Natural killer cell (primary cell): ENCODE results near the gene BHLHE41. TPM values are rescaled to one million over a fixed set of nuclear protein-coding genes. Genes with fewer than 3 reads are reported as not detected.

Experiments used
- ATAC-seq, 3 donors: fragments of 150-1000 bp in 2 of 3; fragments of 200-7000 bp in 1 of 3; cut with Tn5 transposase; 1 replicate in 1 of 3; 2 replicates in 2 of 3; pipeline ENCODE4 v1.10.0; 2021; ENCODE audit warnings: mild to moderate bottlenecking in 2 of 3, moderate library complexity in 2 of 3
- DNase-seq, 2 donors: peaks; one replicate each; pipeline versions ENCODE4 v3.0.0 to v3.0.0-alpha.2; 2013 to 2021; ENCODE audit warnings: mixed read lengths in 1 of 2
- H3K27ac ChIP-seq: one replicate; pipeline ENCODE4 v1.5.1; 2013; ENCODE audit warnings: mild to moderate bottlenecking, low read length
- H3K27me3 ChIP-seq: one replicate; pipeline ENCODE4 v1.6.1; 2013; ENCODE audit warnings: low read length; ENCODE audit not compliant: control insufficient read depth, insufficient read depth
- H3K36me3 ChIP-seq: one replicate; pipeline ENCODE4 v1.6.1; 2013; ENCODE audit warnings: low read length; ENCODE audit not compliant: control insufficient read depth, insufficient read depth
- H3K4me1 ChIP-seq: one replicate; pipeline ENCODE4 v1.6.1; 2013; ENCODE audit warnings: low read length; ENCODE audit not compliant: control insufficient read depth, insufficient read depth
- H3K4me3 ChIP-seq: one replicate; pipeline ENCODE4 v1.5.1; 2013; ENCODE audit warnings: low read length
- H3K9me3 ChIP-seq: one replicate; pipeline ENCODE4 v1.6.1; 2013; ENCODE audit warnings: low read length; ENCODE audit not compliant: control insufficient read depth, insufficient read depth
- H3K27ac Mint-ChIP-seq, 2 donors: one replicate each; pipeline ENCODE4 v1.8.0; 2022; ENCODE audit warnings: mild to moderate bottlenecking in 2 of 2, mixed read lengths in 2 of 2, moderate library complexity in 1 of 2
- H3K27me3 Mint-ChIP-seq, 2 donors: one replicate each; pipeline ENCODE4 v1.8.0; 2022; ENCODE audit warnings: low read depth in 2 of 2, mixed read lengths in 2 of 2
- H3K36me3 Mint-ChIP-seq: one replicate; pipeline ENCODE4 v1.8.0; 2022; ENCODE audit warnings: mixed read lengths
- H3K4me1 Mint-ChIP-seq, 2 donors: one replicate each; pipeline ENCODE4 v1.8.0; 2022; ENCODE audit warnings: mixed read lengths in 2 of 2
- H3K4me3 Mint-ChIP-seq: one replicate; pipeline ENCODE4 v1.8.0; 2022; ENCODE audit warnings: mild to moderate bottlenecking, moderate library complexity, mixed read lengths
- H3K9me3 Mint-ChIP-seq, 2 donors: one replicate each; pipeline ENCODE4 v1.8.0; 2022; ENCODE audit warnings: mixed read lengths in 2 of 2
- CTCF ChIP-seq: fragments of 200-600 bp; IDR thresholded peaks from one replicate; pipeline ENCODE4 v1.8.0; 2022; ENCODE audit warnings: antibody characterized with exemption
- WGBS: methylation state at CpG from one replicate; pipeline ENCODE4 v1.1.7; 2013; ENCODE audit warnings: missing lambda C conversion rate; ENCODE audit not compliant: insufficient coverage; 5-methylcytosine and 5-hydroxymethylcytosine counted together
- intact Hi-C: fragments of 100-400 bp; cut with micrococcal nuclease; formaldehyde crosslinking; loops from one replicate; pipeline ENCODE4 v1.14.2; 2022
- total RNA-seq, 4 donors: library from RNA; stranded (reverse); fragments of 120-200 nt in 1 of 4; gene quantifications; one replicate each; pipeline versions ENCODE4 v1.2.3 to v1.2.4, GENCODE V29; 2013 to 2022

Gene BHLHE41
- total RNA-seq, 3 donors from 2014 or later (not counting 1 experiment from before 2014, with no cell fraction given) = 0.09 to 3.7 TPM; not detected in 1

DNA sequence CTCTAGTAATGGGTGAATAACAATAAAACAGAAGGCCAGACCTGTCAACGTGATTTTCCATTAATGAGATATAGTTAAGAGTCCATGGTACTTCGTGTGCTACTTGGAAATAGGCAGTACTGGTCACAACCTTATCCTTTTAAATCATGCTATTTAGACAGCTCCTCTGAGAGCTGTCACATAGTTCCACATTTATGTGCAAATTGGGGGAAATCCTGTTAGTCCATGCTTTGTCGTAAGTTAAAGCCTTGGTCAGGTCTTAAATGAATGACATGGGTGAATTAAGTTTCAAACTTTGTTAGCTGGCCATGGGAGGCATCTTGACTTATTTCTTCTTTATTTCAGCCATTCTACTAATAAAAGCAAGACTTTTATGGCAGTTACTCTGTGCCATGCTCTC, 11.9 kb upstream of the BHLHE41 start:
- Mint-ChIP-seq H3K36me3 (no peaks in the 10 kb centered on the region), H3K4me1 (no peaks in the 10 kb centered on the region), H3K27me3 (peaks cover 17 to 33% of the 10 kb centered on the region in 2 donors), H3K4me3 (no peak overlapping the region), H3K27ac (no peak overlapping the region), H3K9me3 (no peaks in the 10 kb centered on the region)
- Histone ChIP-seq H3K27ac (no peak overlapping the region), H3K27me3 (no peaks in the 10 kb centered on the region), H3K4me1 (no peaks in the 10 kb centered on the region), H3K9me3 (no peaks in the 10 kb centered on the region), H3K36me3 (no peaks in the 10 kb centered on the region), H3K4me3 (no peak overlapping the region)
- ATAC-seq (no peak), DNase-seq (no peak)
- intact Hi-C loops = no loop called here
- WGBS = 79% methylated on average over 3 of the region's 3 CpGs
- no peak for TF ChIP-seq CTCF

- Histone ChIP-seq H3K36me3 (no peaks in the 10 kb centered on the region), H3K27ac (no peak overlapping the region), H3K9me3 (no peaks in the 10 kb centered on the region), H3K4me3 (no peak overlapping the region), H3K27me3 (no peaks in the 10 kb centered on the region), H3K4me1 (no peaks in the 10 kb centered on the region)
- Mint-ChIP-seq H3K4me3 (no peak overlapping the region), H3K4me1 (no peaks in the 10 kb centered on the region), H3K27ac (no peak overlapping the region), H3K27me3 (peaks cover 21 to 41% of the 10 kb centered on the region in 2 donors), H3K36me3 (no peaks in the 10 kb centered on the region), H3K9me3 (no peaks in the 10 kb centered on the region)
- WGBS = 48% methylated on average over 3 of the region's 3 CpGs
- DNase-seq (no peak), ATAC-seq (no peak)
- TF ChIP-seq CTCF = no peak
- intact Hi-C loops = no loop called here
Observed at GRCh38 chr12:26135571-26135970, 10.7 kb upstream of the BHLHE41 start.

- no peak for TF ChIP-seq CTCF
- no peak for DNase-seq
- no peak overlapping the region for H3K4me3 Mint-ChIP-seq
- Histone ChIP-seq H3K9me3 (no peaks in the 10 kb centered on the region), H3K36me3 (no peaks in the 10 kb centered on the region), H3K27me3 (peaks cover 2% of the 10 kb centered on the region), H3K27ac (no peak overlapping the region), H3K4me3 (no peak overlapping the region), H3K4me1 (no peaks in the 10 kb centered on the region)
- H3K4me1 Mint-ChIP-seq = no peaks in the 10 kb centered on the region
- intact Hi-C loops = no loop called here
- H3K27me3 Mint-ChIP-seq = peaks cover 21 to 46% of the 10 kb centered on the region in 2 donors
- no peaks in the 10 kb centered on the region for H3K36me3 Mint-ChIP-seq
- WGBS = 82% methylated on average over 5 of the region's 5 CpGs
- no peaks in the 10 kb centered on the region for H3K9me3 Mint-ChIP-seq
- H3K27ac Mint-ChIP-seq = no peak overlapping the region
- ATAC-seq = no peak
Observed at GRCh38 chr12:26135010-26135420, 10.2 kb upstream of the BHLHE41 start.

DNA sequence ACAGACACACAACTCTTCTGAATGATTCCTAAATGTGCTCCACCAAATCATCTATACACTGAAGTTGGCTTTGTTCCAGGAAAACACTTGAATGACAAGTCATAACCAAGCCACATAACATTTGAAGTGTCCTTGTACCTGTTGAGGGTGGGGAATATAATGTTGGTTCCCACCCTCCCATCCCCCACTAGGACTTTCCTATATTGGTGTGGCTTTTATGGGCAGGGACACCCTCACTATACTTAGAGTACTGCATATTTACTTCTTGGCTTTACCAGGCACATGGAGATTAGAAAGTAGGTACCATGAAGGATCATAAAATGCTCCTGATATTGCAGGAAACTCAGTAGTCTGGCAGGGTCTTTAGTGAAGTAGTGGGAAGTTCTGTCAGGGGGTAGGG, 9.7 kb upstream of the BHLHE41 start:
- H3K27me3 Mint-ChIP-seq = peaks cover 24 to 51% of the 10 kb centered on the region in 2 donors

More for the DNA sequence above, 9.7 kb upstream of the BHLHE41 start:
- Mint-ChIP-seq H3K36me3 (no peaks in the 10 kb centered on the region), H3K27ac (no peak overlapping the region), H3K4me3 (no peak overlapping the region), H3K4me1 (no peaks in the 10 kb centered on the region), H3K9me3 (no peaks in the 10 kb centered on the region)
- intact Hi-C loops = no loop called here
- no peaks in the 10 kb centered on the region for H3K4me1 ChIP-seq
- ATAC-seq (no peak), DNase-seq (no peak)
- no peaks in the 10 kb centered on the region for H3K36me3 ChIP-seq
- H3K27ac ChIP-seq = no peak overlapping the region
- no peak overlapping the region for H3K4me3 ChIP-seq
- TF ChIP-seq CTCF = no peak
- H3K27me3 ChIP-seq = peaks cover 3% of the 10 kb centered on the region
- no peaks in the 10 kb centered on the region for H3K9me3 ChIP-seq
